Stimulated activated CD4-positive, alpha-beta T cell treated with anti-CD3 and anti-CD28 coated beads, Interleukin-4, amount 100 ng/mL, for 48 hours (primary cell): ENCODE data around the gene IFNL2.
"Not testable (repeated sequence)": the region's sequence is repeated elsewhere in the genome, so short reads cannot be mapped to it uniquely, and the experiment has no call there.

Source experiments
- DNase-seq, 2 donors: peaks; one replicate each; pipeline ENCODE4 v3.0.0-alpha.2; 2020; ENCODE audit warnings: low read depth in 2 of 2

Gene IFNL2

DNA sequence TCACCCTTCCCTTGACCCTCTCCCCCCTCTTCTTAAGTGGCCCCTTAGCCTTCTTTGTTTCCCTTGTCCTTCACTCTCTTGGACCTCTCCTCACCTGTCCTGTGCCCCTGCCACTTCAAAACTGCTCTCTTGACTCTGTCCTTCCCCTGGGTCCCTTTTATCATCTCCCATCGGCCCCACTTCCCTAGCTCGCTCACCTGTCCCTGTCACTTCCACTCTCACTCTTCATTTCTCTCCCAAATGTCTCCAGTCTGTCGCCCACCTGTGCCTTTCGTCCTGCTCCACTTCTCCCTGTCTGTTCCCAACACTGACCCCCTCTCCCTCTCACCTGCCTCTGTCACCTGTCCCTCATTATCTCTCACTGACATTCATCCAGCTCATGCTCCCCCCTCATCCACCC, 28.7 kb downstream of the IFNL2 start:
- no peak for DNase-seq

DNA sequence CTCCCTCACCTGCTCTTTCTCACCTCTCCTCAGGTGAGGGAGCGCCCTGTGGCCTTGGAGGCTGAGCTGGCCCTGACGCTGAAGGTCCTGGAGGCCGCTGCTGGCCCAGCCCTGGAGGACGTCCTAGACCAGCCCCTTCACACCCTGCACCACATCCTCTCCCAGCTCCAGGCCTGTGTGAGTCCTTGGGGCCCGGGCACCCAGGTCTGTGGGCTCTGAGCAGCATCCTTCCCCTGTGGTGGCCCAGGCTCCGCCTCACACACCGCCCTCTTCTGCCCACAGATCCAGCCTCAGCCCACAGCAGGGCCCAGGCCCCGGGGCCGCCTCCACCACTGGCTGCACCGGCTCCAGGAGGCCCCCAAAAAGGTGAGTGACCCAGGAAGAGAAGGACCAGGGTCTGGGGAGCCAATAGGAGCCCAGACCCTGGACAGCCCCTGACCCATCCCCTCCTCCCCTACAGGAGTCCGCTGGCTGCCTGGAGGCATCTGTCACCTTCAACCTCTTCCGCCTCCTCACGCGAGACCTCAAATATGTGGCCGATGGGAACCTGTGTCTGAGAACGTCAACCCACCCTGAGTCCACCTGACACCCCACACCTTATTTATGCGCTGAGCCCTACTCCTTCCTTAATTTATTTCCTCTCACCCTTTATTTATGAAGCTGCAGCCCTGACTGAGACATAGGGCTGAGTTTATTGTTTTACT, 29.9 kb downstream of the IFNL2 start:
- peak; percentile 13 to 22 for DNase-seq

DNA sequence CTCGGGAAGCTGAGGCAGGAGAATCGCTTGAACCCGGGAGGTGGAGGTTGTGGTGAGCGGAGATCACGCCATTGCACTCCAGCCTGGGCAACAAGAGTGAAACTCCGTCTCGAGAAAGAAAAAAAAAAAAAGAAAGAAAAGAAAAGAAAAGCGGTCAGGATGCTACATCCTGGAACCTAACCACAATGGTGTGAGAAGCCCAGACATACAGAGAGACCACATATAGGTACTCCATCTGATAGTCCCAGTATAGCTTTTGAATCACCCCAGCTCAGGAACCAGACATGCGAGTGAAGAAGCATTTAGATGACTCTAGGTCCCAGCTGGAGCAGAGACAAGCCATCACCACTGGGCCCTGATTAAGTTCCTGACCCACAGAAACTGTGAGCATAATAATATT, 31.2 kb downstream of the IFNL2 start:
- no peak for DNase-seq

DNA sequence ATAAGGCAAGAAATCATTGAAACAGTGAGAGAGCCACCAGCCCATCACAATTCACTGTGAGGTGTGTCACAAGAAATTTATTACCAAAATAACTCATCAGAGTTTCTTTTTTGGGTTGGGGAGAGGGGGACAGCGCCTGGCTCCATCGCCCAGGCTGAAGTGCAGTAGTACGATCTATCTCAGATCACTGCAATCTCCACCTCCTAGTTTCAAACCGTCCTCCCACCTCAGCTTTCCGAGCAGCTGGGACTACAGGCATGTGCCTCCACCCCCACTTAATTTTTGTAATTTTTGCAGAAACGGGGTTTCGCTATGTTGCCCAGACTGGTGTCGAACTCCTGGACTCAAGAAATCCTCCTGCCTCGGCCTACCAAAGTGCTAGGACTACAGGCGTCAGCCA, 31.6 kb downstream of the IFNL2 start:
- DNase-seq, result no peak

- DNase-seq, result no peak
Measured at GRCh38 chr19:39301021-39301420, 32.8 kb downstream of the IFNL2 start.

DNA sequence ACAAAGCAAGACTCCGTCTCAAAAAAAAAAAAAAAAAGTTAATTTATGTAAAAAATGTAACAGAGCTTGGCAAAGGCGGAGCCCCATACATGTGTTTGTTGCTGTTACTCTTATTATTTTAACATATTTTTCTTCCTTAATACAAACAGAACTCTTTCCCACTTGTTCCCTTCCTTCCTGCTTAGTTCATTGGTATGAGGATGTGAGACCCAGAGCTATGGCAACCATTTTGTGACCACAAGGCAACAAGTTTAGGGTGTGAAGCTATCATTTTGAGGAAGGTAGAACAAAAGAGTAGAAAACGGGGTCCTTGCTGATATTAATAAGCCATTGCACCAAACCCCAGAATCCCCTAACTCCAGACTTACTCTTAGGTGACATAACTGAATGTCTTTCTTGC, 33.4 kb downstream of the IFNL2 start:
- DNase-seq, result no peak

DNA sequence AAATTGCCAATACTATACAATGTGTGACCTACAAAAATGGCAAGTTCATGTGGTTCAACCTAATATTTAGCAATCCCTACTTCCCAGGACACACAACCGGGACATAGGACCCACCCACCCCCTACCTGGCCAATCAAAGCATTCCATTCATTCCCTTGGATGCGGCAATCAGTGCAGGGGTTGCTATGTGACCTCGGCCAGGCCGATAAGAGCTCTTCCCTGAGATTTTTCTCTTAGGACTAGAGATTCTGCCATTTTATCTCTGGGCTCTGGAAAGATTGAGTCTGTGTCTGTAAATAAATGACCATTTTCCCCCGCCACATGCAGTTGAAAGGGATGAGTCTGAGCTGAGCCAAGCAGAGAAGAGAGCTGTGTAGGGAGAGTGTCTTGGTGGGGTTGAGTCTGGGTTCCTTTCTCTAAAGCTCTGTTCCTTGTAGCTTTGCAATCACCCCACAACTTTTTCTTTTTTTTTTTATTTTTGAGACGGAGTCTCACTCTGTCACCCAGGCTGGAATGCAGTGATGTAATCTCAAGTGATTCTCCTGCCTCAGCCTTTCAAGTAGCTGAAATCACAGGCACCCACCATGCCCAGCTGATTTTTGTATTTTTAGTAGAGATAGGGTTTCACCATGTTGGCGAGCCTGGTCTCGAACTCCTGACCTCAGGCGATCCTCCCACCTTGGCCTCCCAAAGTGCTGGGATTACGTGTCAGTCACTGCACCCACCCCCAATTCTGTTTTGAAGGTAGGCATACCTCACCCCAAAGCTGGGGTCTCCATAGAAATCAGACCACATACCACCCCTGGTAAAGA, 35.4 kb downstream of the IFNL2 start:
- no peak for DNase-seq

- no peak for DNase-seq
Measured at GRCh38 chr19:39304185-39304513, 36.0 kb downstream of the IFNL2 start.

- no peak for DNase-seq
Measured at GRCh38 chr19:39304701-39305571, 36.7 kb downstream of the IFNL2 start.

GRCh38 chr19:39306075-39306474, 37.9 kb downstream of the IFNL2 start:
- DNase-seq, result no peak

DNA sequence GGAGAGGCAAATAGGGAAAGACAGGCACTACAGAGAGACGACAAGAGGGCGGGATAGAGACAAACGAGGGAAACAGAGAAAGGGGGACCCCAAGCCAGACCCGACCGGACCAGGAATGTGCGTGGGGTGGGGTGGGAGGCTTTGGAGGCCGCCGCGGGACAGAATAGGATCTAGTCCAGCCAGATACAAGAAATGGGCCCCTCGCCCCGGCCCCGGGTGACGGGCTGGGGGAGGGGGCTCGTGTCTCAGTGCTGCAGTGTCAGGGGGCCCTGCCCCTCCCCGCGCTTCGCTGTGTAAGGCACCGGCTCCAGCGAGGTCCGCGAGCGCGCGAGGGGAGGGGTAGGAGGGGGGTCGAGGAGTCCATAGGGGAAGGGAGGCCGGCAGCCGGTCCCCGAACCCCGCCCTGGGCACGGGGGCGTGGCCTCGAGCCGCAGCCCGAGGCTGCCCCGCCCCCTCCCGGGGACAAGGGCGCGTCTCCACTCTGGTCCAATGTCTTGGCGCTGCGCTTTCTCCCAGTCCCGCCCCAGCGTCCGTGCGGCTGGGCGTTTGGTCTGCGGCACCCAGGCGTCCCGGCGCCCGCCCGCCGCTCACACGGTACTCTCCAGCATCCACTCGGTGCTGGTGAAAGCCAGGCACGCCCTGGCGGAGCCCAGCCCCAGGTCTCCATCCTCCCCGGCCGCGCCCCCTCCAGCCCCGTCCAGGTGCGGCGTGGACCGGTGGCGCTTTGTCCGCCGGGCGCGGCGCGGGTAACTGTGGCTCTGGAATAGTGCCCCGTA, 39.0 kb downstream of the IFNL2 start:
- no peak for DNase-seq

GRCh38 chr19:39307822-39308530, 39.8 kb downstream of the IFNL2 start:
- no peak for DNase-seq

GRCh38 chr19:39308531-39309304, 40.5 kb downstream of the IFNL2 start:
- DNase-seq, result no peak

DNA sequence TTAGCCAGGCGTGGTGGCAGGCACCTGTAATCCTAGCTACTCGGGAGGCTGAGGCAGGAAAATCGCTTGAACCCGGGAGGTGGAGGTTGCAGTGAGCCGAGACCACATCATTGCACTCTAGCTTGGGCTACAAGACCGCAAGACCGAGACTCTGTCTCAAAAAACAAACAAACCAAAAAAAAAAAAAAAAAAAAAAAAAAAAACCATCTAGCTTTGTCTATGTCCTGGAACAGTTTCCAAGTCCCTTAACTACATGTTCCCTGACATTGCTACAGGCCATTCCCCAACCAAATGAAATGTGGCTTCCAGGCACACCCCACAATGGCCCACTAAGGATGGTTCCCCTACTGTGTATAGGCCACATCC, 41.1 kb downstream of the IFNL2 start:
- DNase-seq, result not testable (repeated sequence)

DNA sequence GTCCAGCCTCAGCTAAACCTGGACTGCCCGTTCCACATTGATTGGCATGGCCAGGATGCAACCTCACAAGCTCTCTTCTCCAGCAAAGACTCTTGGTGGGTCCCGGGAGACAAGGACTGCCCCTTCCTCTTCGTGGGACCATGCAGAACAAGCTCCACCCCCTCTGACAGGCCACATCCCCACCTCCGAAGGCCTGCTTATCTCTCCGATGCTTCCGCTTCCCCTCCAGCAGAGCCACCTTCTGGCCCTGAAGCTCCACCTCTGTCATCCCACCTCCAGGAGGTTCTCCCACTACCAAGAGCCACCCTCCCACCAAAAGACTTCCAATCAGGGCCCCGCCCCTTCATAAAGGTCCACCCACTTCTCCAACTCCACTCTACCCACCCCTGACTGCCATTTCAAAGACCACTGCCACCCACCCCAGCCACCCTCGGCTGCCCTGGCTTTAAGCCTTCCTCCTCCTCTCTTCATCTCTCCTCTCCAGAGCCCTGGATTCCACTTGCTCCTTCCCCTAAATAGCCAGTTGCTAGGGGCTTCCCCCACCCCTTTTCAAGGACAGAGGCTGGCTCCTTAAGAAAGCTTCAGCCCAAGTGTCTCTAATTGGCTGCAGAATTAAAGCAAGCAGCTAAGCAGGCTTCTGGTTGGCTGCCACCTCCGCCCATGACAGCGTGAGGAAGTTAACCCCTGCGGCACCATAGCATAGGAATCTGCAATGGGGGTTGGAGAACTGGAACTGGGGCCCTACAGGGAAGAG, 42.5 kb downstream of the IFNL2 start:
- no peak for DNase-seq

- DNase-seq, result no peak
Measured at GRCh38 chr19:39314016-39314728, 46.0 kb downstream of the IFNL2 start.

GRCh38 chr19:39315933-39316332, 47.7 kb downstream of the IFNL2 start:
- no peak for DNase-seq

DNA sequence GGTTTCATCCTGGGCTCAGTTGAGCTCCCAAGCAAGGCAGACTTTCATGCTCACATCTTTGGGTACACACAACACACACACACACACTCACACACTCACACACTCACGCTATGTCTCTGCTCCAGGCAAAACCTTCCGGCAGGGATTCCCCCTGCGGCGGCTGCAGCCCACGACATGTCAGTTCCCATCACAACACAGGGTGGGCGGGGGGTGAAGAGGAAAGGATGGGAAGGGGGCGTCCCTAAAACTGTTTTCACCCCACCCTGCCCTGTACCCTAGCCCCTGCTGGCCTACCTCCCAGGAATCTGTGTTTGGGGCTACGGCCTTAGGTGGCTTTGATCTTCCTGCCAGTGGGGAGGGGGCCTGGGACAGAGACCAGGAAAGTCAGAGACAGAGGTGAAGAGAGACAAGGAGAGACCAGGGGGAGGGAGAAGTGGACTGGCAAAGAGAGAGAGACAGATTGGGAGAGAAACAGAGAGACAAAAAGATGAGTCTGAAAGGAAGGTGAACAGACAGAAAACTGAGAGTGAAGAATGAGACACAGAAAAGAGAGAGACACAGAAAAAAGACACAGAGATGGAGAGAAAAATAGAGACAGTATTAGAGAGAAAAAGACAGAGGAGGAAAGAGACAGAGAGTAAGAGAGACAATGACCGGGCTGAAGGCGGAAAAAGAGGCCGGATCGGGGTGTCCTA, 48.6 kb downstream of the IFNL2 start:
- no peak for DNase-seq
